ENCODE measurements around the gene STK32C. TPM values are rescaled to one million over a fixed set of nuclear protein-coding genes. Genes with fewer than 3 reads are reported as not detected.

The STK32C gene
- total RNA-seq, 4 donors from 2014 or later = 3.7 to 13.9 (median 6.7) TPM

DNA sequence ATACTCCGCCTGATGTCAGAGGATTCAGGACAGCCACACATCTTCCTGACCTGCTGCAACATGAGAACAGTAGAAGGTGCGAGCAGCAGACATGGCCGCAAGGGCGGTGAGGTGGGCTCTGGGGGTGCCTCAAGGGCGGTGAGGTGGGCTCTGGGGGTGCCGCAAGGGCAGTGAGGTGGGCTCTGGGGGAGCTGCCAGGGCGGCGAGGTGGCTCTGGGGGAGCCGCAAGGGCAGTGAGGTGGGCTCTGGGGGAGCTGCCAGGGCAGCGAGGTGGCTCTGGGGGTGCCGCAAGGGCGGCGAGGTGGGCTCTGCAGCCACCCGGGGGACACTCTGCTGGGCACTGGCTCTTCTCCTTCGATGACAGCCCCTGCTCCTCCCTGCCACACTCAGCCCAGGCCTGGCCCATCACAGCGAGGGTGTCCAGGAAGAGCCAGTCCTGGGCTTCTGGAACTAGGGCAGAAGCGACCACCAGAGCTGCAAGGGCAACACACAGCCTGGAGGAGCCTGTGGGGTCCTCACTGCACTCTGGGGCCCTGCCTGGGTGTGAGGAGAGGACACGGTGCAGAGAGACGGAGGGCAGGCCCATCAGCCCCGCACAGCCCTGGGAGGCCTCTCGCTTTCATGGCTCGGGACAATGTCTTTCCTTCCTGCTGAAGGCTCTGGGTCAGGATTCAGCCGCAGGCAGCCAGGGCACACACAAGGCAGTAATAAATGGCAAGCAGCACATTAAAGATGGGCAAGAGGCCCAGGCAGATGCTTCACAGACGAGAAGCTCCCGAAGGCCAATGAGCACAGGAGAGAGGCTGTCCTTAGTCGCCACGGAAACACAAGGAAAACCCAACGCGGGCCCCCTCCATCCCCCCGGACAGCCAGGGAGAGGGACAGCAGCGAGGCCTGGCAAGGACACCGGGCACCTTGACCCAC, 42.5 kb downstream of the STK32C start:
- ATAC-seq = no peak
- in situ Hi-C loops (cut with MboI; ENCODE audit: low sequenced_read_pairs in 4 of 4) = no loop called here
- H3K27me3 ChIP-seq = no peaks in the 10 kb centered on the region
- H3K4me3 ChIP-seq = no peak overlapping the region
- no peak overlapping the region for H3K27ac ChIP-seq
- no peaks in the 10 kb centered on the region for H3K4me1 ChIP-seq
- H3K9me3 ChIP-seq = no peaks in the 10 kb centered on the region
- H3K36me3 ChIP-seq = no peaks in the 10 kb centered on the region
- intact Hi-C loops (cut with DNase I; ENCODE audit: low total_unique reads) = no loop called here
- TF ChIP-seq, protein P1, sequence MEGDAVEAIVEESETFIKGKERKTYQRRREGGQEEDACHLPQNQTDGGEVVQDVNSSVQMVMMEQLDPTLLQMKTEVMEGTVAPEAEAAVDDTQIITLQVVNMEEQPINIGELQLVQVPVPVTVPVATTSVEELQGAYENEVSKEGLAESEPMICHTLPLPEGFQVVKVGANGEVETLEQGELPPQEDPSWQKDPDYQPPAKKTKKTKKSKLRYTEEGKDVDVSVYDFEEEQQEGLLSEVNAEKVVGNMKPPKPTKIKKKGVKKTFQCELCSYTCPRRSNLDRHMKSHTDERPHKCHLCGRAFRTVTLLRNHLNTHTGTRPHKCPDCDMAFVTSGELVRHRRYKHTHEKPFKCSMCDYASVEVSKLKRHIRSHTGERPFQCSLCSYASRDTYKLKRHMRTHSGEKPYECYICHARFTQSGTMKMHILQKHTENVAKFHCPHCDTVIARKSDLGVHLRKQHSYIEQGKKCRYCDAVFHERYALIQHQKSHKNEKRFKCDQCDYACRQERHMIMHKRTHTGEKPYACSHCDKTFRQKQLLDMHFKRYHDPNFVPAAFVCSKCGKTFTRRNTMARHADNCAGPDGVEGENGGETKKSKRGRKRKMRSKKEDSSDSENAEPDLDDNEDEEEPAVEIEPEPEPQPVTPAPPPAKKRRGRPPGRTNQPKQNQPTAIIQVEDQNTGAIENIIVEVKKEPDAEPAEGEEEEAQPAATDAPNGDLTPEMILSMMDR (IDR thresholded peaks at IDR 0.05 in 4 of 5, conservative IDR thresholded peaks at IDR 0.05 in 1 of 5) = no peak
- no peak for TF ChIP-seq POLR2A (IDR thresholded peaks at IDR 0.05)
- no peak for DNase-seq

DNA sequence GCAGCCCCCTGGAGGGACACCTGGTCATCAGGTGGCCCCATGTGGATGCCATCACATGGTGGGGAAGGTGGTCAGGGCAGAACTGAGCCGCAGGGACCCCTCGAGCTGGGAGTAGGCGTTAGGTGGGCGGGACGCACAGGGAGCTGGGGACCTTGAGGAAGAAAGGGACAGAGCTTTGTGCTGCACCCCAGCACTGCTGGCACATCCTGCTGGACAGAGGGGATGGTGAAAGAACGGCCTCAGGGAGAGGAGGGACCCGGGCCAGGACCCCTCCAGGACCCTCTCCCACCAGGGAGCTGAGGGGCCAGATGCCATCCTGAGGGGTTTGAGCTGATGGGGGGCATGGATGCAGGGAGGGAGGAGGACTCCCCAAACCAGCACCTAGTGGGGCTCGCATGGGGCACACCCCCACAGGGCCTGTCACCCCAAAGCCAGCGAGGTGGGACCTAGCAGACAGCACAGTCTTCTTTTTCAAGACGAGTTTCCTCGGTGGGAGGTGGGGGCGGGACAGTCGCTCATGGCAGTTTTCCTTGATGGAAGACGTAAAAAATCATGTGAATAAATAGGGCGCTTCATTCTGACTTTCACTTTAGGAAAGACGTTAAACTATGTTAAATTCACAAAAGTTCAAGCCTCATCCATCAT, 43.3 kb downstream of the STK32C start:
- no peak for TF ChIP-seq POLR2A (IDR thresholded peaks at IDR 0.05)
- TF ChIP-seq, protein P1 (IDR thresholded peaks at IDR 0.05 in 4 of 5, conservative IDR thresholded peaks at IDR 0.05 in 1 of 5) = no peak
- no peaks in the 10 kb centered on the region for H3K4me1 ChIP-seq
- no peak overlapping the region for H3K27ac ChIP-seq
- ATAC-seq (no peak), DNase-seq (no peak)
- no peaks in the 10 kb centered on the region for H3K9me3 ChIP-seq
- H3K27me3 ChIP-seq = no peaks in the 10 kb centered on the region
- no peak overlapping the region for H3K4me3 ChIP-seq
- in situ Hi-C loops (cut with MboI; ENCODE audit: low sequenced_read_pairs in 4 of 4) (no loop called here), intact Hi-C loops (cut with DNase I; ENCODE audit: low total_unique reads) (no loop called here)
- H3K36me3 ChIP-seq = no peaks in the 10 kb centered on the region

- Histone ChIP-seq H3K4me3 (no peak overlapping the region), H3K27ac (no peak overlapping the region), H3K27me3 (no peaks in the 10 kb centered on the region), H3K9me3 (no peaks in the 10 kb centered on the region), H3K4me1 (no peaks in the 10 kb centered on the region), H3K36me3 (no peaks in the 10 kb centered on the region)
- TF ChIP-seq, protein P1 (IDR thresholded peaks at IDR 0.05 in 4 of 5, conservative IDR thresholded peaks at IDR 0.05 in 1 of 5) = no peak
- TF ChIP-seq POLR2A (IDR thresholded peaks at IDR 0.05) = no peak
- in situ Hi-C loops (cut with MboI; ENCODE audit: low sequenced_read_pairs in 4 of 4) (no loop called here), intact Hi-C loops (cut with DNase I; ENCODE audit: low total_unique reads) (no loop called here)
- no peak for ATAC-seq
- no peak for DNase-seq
Observed at GRCh38 chr10:132263866-132264265, 43.9 kb downstream of the STK32C start.

GRCh38 chr10:132259702-132260482, 47.9 kb downstream of the STK32C start:
- in situ Hi-C loops (cut with MboI; ENCODE audit: low sequenced_read_pairs in 4 of 4) (no loop called here), intact Hi-C loops (cut with DNase I; ENCODE audit: low total_unique reads) (no loop called here)
- Histone ChIP-seq H3K27ac (no peak overlapping the region), H3K36me3 (no peaks in the 10 kb centered on the region), H3K4me1 (no peaks in the 10 kb centered on the region), H3K9me3 (no peaks in the 10 kb centered on the region), H3K4me3 (no peak overlapping the region), H3K27me3 (no peaks in the 10 kb centered on the region)
- DNase-seq (no peak), ATAC-seq (no peak)
- no peak for TF ChIP-seq POLR2A (IDR thresholded peaks at IDR 0.05)
- TF ChIP-seq, protein P1 (IDR thresholded peaks at IDR 0.05 in 4 of 5, conservative IDR thresholded peaks at IDR 0.05 in 1 of 5) = no peak

Measured in gastrocnemius medialis (tissue), 4 donors.